T-helper 1 cell treated with Interleukin-12 subunit alpha and Interleukin-12 subunit beta and Interleukin-4 antibody, amounts not matched to agents 30 ng/mL and 1 ng/mL, for 36 hours (primary cell): Measurements from ENCODE around the gene EBF4. TPM values are rescaled to one million over a fixed set of nuclear protein-coding genes. Genes with fewer than 3 reads are reported as not detected.
"Not testable (repeated sequence)": the region's sequence is repeated elsewhere in the genome, so short reads cannot be mapped to it uniquely, and the experiment has no call there.

ENCODE experiments used
- intact Hi-C: fragments of 100-400 bp; cut with micrococcal nuclease; formaldehyde crosslinking; loops from one replicate; pipeline ENCODE4 v1.15.1; 2024
- total RNA-seq: library from RNA; stranded (reverse); gene quantifications from 2 replicates; pipeline ENCODE4 v1.2.3, GENCODE V29; 2022

The EBF4 gene
- total RNA-seq, 1 donor from 2014 or later = 32.4 TPM

GRCh38 chr20:2807019-2807418, 114.4 kb downstream of the EBF4 start:
- intact Hi-C loops = no loop called here

- intact Hi-C loops = not testable (repeated sequence)
Observed at GRCh38 chr20:2807929-2808328, 115.3 kb downstream of the EBF4 start.

GRCh38 chr20:2809690-2810089, 117.1 kb downstream of the EBF4 start:
- intact Hi-C loops = no loop called here

Other genes starting within 250 kb of the EBF4 start
- gene SNRPB, start 222.0 kb upstream of the EBF4 start, total RNA-seq = 325 and 338 TPM in 2 replicates
- 11.7 and 12.9 TPM in 2 replicates for gene ZNF343, start 183.9 kb upstream of the EBF4 start, total RNA-seq
- gene TMC2, start 156.2 kb upstream of the EBF4 start, total RNA-seq = not detected in 2 replicates
- 381 and 386 TPM in 2 replicates for gene NOP56, start 40.1 kb upstream of the EBF4 start, total RNA-seq
- gene IDH3B, start 28.6 kb upstream of the EBF4 start, total RNA-seq = 109 and 111 TPM in 2 replicates
- 0.49 and 0.51 TPM in 2 replicates for gene CPXM1, start 107.8 kb downstream of the EBF4 start, total RNA-seq
- not detected in 2 replicates for gene C20orf141, start 122.2 kb downstream of the EBF4 start, total RNA-seq
- not detected in 2 replicates for gene TMEM239, start 123.6 kb downstream of the EBF4 start, total RNA-seq
- 23.0 TPM in 2 replicates for gene PCED1A, start 147.9 kb downstream of the EBF4 start, total RNA-seq
- 61.1 and 63.6 TPM in 2 replicates for gene VPS16, start 148.0 kb downstream of the EBF4 start, total RNA-seq
- gene PTPRA, start 180.7 kb downstream of the EBF4 start, total RNA-seq = 67.0 and 68.5 TPM in 2 replicates